Measurements from ENCODE around the gene MRTFA.
A peak's percentile ranks its signal among the peaks of the same experiment; 100 is the strongest.

Gene MRTFA

GRCh38 chr22:40420341-40421081 lies 216.0 kb downstream of the MRTFA start:
- no peak for DNase-seq

- DNase-seq: no peak
These were observed 216.8 kb downstream of the MRTFA start for GRCh38 chr22:40419718-40420117.

GRCh38 chr22:40418366-40419201 lies 217.9 kb downstream of the MRTFA start:
- DNase-seq: no peak

GRCh38 chr22:40417881-40418280 lies 218.6 kb downstream of the MRTFA start:
- no peak for DNase-seq

GRCh38 chr22:40417041-40417440 lies 219.5 kb downstream of the MRTFA start:
- DNase-seq: no peak

GRCh38 chr22:40416636-40417035 lies 219.9 kb downstream of the MRTFA start:
- no peak for DNase-seq

- no peak for DNase-seq
These were observed 220.3 kb downstream of the MRTFA start for GRCh38 chr22:40416267-40416570.

- DNase-seq: no peak
These were observed 220.8 kb downstream of the MRTFA start for GRCh38 chr22:40415531-40416266.

- peak; percentile 13 for DNase-seq
These were observed 221.5 kb downstream of the MRTFA start for GRCh38 chr22:40414838-40415505.

GRCh38 chr22:40414311-40414710 lies 222.2 kb downstream of the MRTFA start:
- DNase-seq: no peak

- DNase-seq: no peak
These were observed 222.6 kb downstream of the MRTFA start for GRCh38 chr22:40413873-40414272.

- no peak for DNase-seq
These were observed 224.1 kb downstream of the MRTFA start for GRCh38 chr22:40412441-40412840.

- no peak for DNase-seq
These were observed 225.0 kb downstream of the MRTFA start for GRCh38 chr22:40411506-40411861.

- no peak for DNase-seq
These were observed 225.6 kb downstream of the MRTFA start for GRCh38 chr22:40410731-40411505.

- no peak for DNase-seq
These were observed 226.2 kb downstream of the MRTFA start for GRCh38 chr22:40410272-40410671.

GRCh38 chr22:40409613-40410113 lies 226.9 kb downstream of the MRTFA start:
- DNase-seq: no peak

- DNase-seq: no peak
These were observed 227.6 kb downstream of the MRTFA start for GRCh38 chr22:40408718-40409612.

GRCh38 chr22:40407831-40408717 lies 228.4 kb downstream of the MRTFA start:
- DNase-seq: no peak

- DNase-seq: no peak
These were observed 229.3 kb downstream of the MRTFA start for GRCh38 chr22:40407021-40407761.
